Right ventricle myocardium inferior (tissue), 1 donor: ENCODE measurements around the gene C14orf132. TPM values are rescaled to one million over a fixed set of nuclear protein-coding genes. Genes with fewer than 3 reads are reported as not detected.
A peak's percentile ranks its signal among the peaks of the same experiment; 100 is the strongest.

ENCODE experiments used
- ATAC-seq: fragments of 200-7000 bp; cut with Tn5 transposase; one replicate; pipeline ENCODE4 v1.9.1; 2020; ENCODE audit warnings: mild to moderate bottlenecking, moderate library complexity
- DNase-seq: peaks from one replicate; pipeline ENCODE4 v3.0.0; 2021; ENCODE audit errors: missing footprints
- intact Hi-C: fragments of 100-400 bp; cut with DNase I; formaldehyde crosslinking; loops from one replicate; pipeline ENCODE4 v1.11.0; 2022
- total RNA-seq: library from RNA; stranded (reverse); fragmentation: NEBNext Ultra II Directional; extraction: Animal tissue kit (Norgen Biotek cat#: 25700); gene quantifications from one replicate; pipeline ENCODE4 v1.2.1, GENCODE V29; 2021
- donor health status: DM: no; HTN: yes; CAD: no; lungs with severe emphysema.

C14orf132 gene
- total RNA-seq, 1 donor from 2014 or later, result 1.5 TPM

- ATAC-seq (peak; percentile 41), DNase-seq (no peak)
Measured at GRCh38 chr14:96105089-96105925, 66.1 kb downstream of the C14orf132 start.

DNA sequence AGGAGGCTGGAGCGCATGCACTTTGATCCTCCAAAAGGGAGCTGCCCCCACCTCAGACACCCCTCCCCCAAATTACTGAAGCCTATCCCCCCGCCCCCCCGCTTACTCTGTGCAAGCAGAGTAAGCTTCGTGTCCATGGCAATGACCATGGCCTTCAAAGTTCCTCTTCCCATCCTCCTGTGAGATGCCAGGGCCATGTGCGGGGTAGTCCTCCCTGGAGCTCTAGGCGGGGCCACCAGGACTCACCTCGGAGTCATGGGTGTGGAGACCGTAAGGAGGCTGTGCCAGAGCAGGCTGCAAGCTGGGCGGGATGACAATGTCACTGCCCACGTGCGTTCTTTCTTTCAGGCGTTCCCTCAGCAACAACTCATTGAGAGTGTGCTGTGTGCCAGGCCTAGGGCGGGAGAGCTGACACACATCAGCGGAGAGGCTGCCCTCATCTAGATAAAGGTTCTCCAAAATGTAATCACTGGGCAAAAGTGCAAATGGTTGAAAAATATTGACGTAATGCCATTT, 66.8 kb downstream of the C14orf132 start:
- DNase-seq, result no peak
- ATAC-seq, result no peak
- intact Hi-C loops, result no loop called here

More at GRCh38 chr14:96105089-96105925, 66.1 kb downstream of the C14orf132 start:
- intact Hi-C loops, result no loop called here

DNA sequence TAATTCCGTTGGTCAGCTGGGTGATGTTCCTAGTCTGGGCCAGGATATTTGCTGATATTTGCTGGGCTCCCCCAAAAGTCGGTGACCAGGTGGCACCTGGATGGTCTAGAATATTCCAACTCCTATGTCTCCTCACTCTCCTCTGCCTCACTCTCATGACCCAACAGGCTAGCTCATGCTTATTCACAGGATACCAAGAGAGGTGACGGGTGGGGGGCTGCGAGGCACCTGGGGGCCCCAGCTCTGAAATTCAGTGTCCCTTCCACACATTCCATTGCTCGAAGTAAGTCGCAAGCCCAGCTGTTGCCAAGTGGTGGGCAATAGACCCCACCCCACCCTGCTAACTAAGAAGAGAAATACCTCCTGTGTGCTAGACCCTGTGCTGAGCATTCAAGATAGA, 67.7 kb downstream of the C14orf132 start:
- DNase-seq (no peak), ATAC-seq (no peak)
- intact Hi-C loops, result no loop called here

- intact Hi-C loops, result no loop called here
- DNase-seq (no peak), ATAC-seq (no peak)
Measured at GRCh38 chr14:96108061-96108795, 69.1 kb downstream of the C14orf132 start.

- ATAC-seq (no peak), DNase-seq (no peak)
- intact Hi-C loops, result no loop called here
Measured at GRCh38 chr14:96108911-96109310, 69.7 kb downstream of the C14orf132 start.

DNA sequence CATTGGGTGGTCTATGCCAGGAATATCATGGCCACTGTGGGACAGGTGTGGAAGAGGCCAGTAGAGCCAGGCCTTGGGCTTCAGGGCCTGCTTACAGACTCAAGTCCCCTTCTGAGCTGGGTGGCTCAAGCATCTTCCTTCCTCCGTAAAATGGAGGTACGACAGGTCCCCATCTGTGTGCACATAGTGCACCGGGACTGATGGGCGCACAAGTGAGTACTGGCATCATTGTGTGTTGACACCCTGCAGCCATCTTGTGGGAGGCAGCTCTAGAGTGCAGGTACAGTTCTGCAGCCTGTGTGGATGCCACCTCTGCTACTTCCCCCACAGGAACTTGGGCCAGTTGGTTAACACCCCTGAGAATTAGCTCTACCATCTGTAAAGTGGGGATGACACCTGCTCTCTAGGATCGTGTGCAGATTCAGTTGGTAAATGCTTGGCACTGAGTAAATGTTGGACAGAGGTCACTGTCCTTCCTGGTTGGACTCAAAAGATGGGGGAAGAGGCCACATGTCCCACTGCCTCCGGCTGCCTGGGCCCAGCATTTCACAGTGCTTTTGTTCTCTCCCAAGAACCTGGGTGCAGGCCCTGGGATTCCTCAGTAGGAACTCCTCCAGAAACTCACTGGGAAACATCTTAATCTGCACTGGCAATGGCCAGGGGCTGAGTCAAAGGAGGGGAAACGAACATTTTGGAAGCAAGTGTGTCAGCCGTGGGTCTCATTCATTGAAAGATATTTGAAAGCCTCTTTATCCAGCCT, 70.6 kb downstream of the C14orf132 start:
- DNase-seq, result no peak
- intact Hi-C loops, result no loop called here
- no peak for ATAC-seq

- intact Hi-C loops, result no loop called here
- ATAC-seq (no peak), DNase-seq (no peak)
Measured at GRCh38 chr14:96112032-96112431, 72.9 kb downstream of the C14orf132 start.

- intact Hi-C loops, result no loop called here
- no peak for ATAC-seq
- DNase-seq, result no peak
Measured at GRCh38 chr14:96114002-96114401, 74.8 kb downstream of the C14orf132 start.

GRCh38 chr14:96117101-96117897, 78.1 kb downstream of the C14orf132 start:
- ATAC-seq (no peak), DNase-seq (no peak)
- intact Hi-C loops, result no loop called here

GRCh38 chr14:96117960-96118359, 78.8 kb downstream of the C14orf132 start:
- intact Hi-C loops, result no loop called here
- DNase-seq (no peak), ATAC-seq (no peak)

DNA sequence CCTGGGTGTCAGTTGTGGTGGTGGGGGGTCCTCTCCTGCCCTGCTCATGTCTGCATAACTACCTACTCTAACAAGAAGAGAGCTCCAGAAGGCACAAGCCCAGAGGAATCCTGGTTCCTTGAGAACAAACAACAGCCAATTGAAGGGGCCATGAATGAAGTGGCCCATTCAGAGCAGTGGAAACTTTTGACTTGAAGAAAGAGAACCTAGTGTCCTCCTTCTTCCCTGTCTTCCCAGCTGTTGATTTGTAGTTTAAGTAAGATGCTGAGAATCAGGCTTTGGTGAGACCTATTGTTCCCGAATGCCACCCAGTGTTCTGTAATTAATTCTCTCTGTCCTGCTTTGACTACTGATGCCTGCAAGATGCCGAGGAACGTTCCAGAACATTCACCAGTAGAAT, 79.2 kb downstream of the C14orf132 start:
- DNase-seq (no peak), ATAC-seq (no peak)

GRCh38 chr14:96119947-96120346, 80.8 kb downstream of the C14orf132 start:
- intact Hi-C loops, result no loop called here
- DNase-seq (no peak), ATAC-seq (no peak)

More for the DNA sequence above, 79.2 kb downstream of the C14orf132 start:
- intact Hi-C loops, result no loop called here

DNA sequence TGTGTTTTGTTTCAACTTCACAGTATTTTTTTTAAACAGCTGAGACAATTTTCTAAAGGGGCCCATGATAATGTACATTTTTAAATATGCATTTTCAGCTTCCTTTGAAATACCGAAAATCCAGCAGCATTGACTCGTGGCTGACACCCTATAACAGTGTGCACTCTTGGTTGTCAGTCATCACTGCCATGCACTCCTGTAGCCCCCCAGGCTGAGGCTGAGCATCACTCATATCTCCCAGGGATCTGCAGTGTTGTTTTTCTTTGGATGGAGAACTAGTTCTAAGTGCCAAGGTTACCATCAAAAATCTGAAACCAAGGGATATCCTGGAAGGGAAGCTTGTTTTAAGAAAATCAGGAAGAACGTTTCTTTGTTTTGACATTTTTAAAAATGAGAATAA, 81.2 kb downstream of the C14orf132 start:
- DNase-seq, result no peak
- intact Hi-C loops, result no loop called here
- ATAC-seq, result no peak

DNA sequence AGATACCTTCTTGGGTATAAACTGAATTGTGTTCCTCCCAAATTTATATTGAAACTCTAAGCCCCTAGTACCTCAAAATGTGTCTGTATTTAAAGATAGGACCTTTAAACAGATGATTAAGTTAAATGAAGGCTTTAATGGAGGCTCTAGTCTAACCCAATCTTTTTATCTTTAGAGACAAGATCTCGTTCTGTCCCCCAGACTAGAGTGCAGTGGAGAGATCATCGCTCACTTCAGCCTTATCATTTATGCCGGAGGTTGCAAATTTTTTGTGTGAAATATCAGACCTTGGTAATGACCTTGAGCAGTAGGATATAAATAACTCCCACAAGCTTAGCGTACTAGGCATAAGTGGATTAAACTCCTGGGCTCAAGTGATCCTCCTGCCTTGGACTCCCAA, 81.8 kb downstream of the C14orf132 start:
- no peak for ATAC-seq
- intact Hi-C loops, result no loop called here
- DNase-seq, result no peak

- intact Hi-C loops, result no loop called here
- ATAC-seq, result no peak
Measured at GRCh38 chr14:96121660-96122395, 82.7 kb downstream of the C14orf132 start.

DNA sequence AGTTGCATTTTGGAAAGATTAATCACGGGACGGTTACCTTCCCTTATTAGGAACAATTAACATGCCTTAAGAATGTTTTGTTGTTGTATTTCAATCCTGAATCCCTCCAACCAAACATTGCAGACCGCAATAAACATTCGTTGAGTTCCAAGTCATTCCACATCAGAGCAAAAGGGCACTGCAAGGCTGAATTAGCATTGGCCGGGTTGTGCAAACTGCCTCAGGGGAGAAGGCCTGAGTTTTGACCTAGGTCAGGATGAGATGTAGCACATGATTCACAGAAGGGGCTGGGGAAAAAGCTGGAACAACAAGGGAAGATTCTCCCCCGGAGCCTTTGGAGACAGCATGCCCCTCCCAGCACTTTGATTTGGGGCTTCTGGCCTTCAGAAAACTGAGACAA, 83.3 kb downstream of the C14orf132 start:
- intact Hi-C loops, result no loop called here
- ATAC-seq (no peak), DNase-seq (no peak)

More at GRCh38 chr14:96121660-96122395, 82.7 kb downstream of the C14orf132 start:
- DNase-seq, result no peak

- intact Hi-C loops, result no loop called here
- no peak for DNase-seq
- no peak for ATAC-seq
Measured at GRCh38 chr14:96125536-96125935, 86.4 kb downstream of the C14orf132 start.

DNA sequence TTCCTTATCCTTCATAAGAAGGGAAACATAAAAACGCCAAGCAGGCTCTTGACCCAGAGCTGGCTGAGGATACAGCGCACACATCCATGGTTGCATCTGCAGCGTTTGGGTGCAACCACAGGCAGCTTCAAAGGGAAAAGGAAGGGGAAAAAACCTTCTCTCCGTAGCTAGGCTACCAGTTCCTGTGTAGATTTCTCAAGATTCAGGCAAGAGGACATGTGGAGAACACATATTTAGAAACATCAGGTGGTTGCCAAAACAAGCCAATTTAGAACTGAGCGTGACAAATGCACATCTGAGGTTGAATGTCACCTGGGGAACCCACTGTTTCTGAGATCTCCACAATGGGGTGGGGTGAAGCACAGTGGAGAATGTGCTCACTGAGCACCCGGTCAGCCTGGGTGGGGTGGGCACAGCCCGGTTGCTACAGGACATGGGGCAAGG, 87.2 kb downstream of the C14orf132 start:
- intact Hi-C loops, result no loop called here
- DNase-seq, result no peak
- ATAC-seq, result no peak
